Amygdala (tissue), 56 donors: ENCODE data around the gene GABBR2.
"Not testable (repeated sequence)": the region's sequence is repeated elsewhere in the genome, so short reads cannot be mapped to it uniquely, and the experiment has no call there.

Experiments
- DNase-seq, 56 donors: peaks; one replicate each; lab custom pipeline; 2025; lab: John Stamatoyannopoulos, UW

Gene GABBR2

DNA sequence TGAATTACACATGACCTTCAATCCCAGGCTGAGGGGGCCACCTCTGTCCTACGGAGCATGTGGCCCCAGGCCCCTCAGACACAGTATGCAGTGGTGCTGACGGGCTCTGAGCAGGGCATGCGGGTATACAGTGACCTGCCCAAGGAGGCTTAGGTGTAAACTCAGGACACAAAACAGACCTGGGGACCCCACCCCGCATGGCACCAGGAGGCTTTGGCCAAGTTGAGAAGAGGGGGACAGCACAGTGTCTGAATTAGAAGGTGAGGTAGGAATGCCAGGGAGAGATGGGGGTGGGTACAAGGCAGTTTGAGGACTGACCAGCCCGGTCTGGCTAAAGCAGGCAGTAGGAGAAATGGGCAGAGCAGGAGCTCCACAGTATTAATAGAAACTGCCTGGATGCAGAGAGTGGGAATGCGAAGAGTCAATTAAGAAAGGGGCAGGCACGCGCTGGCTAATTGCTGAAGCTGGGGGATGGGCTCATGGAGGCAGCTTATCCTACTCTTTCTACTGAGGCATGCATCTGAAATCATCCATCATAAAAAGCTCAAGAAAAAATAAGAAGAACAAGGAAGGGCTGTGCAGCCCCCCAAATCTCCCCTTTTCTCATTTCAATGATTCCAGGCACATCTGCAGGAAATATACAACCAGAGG is 109.0 kb downstream of the GABBR2 start:
- DNase-seq: no peak

- DNase-seq: no peak
These were observed 109.9 kb downstream of the GABBR2 start for GRCh38 chr9:98598861-98599260.

DNA sequence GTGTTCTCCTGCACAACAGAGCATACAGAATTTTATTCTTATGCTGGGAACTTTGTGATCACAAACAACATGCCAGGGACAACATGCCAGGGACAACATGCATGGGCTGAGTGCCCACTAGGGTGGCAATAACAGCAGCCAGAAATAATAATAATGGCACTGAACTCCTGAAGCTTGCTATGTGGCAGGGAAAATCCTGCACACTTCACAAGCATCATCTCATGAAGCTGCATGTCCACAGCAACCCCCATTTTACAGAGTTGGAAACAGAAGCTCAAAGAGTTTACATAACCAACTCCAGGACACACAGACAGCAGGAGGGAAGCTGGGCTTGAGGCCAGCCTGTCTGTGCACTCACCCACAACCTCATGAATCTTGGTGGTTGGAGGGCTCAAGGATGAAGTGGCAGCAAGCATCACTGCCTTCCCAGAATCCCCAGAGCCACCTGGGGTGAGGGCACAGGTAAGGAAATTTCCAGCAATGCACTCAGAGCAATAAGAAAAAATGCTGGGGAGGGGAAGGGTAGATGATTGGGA is 111.4 kb downstream of the GABBR2 start:
- no peak for DNase-seq

- no peak for DNase-seq
These were observed 112.2 kb downstream of the GABBR2 start for GRCh38 chr9:98596486-98596885.

DNA sequence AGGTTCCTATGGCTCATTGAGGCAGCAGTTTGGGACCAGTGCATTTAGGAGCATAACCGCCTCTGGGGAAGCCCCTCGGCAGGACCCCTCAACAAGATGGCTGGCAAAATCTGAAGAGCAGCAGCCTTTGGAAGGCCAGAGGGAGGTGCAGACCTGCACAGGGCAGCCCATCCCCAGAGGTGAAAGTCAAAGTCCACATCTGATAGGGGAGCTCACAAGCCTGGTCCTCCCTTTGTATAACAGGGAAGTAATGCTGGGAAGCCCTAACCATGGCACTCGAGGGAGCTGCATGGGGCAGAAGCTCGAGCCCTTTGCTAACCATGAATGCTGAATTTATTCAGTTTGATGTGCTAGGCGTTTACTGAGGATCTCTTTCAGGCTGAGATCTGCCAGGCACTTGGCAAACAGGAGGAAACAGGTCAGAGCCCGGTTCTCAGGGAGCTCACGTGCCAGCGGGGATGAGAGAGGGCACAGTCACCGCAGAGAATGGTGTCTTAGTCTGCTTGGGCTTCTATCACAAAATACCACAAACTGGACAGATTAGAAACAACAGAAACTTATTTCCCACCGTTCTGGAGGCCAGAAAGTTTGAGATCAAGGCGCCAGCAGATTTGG is 114.1 kb downstream of the GABBR2 start:
- no peak for DNase-seq

DNA sequence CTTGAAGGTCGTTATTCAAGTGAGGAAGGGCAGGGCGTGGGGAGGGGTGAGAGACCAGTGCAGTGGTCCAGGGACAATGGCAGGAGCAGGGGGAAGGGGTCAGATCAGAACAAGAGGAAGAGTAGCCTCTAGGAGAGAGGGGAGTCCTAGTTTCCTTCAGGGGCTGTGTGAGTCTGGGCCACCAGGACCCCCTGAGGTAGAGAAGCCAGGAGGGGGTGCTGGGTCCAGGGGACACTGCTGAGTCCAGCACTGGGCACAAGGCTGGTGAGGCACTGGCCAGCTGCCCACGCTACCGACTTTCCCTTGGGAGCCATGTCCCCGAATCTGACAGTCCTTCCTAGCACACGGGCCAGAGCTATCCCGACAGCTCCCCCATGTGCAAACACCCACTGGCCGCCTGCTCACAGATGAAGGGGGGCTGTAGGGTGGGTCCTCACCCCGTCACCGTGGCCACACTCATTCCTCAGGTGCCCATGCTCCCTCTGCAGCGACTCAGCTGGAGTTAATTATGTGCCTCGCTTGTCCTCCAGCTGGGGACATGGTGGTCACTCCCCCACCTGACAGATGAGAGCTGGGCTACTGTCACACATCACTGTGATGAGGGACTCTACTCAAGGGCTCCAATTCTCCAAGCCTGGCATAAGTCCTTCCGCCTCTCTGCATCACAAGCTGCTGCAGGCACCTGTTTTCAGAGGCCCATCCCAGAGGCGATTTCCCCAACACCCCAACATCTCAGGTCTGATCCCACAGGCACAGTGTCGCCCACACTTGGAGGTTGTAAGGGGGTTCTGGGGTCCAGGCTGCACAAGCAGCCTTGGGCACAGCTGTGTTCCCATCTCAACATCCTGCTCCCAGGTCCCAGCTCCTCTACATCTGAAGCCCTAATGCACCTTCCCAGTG is 115.1 kb downstream of the GABBR2 start:
- DNase-seq: no peak

GRCh38 chr9:98591696-98592095 is 117.0 kb downstream of the GABBR2 start:
- no peak for DNase-seq

DNA sequence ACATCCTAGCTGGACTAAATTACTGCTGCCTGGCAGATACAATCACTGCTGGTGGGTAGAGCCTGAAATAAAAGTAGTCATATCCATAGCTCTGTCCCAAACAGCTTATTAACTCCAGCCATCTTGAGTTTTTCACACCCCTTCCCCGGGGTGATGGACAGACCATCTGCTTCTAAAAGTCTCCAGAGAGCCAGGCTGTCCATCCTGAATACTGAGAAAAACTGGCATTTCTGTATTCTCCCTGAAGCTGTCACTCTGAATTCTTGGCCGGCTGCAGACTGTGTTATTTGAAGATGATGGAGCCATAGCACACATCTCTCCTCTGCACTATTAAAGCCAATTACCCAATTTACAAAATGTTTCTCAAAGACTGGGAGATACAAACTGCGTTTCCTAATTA is 118.6 kb downstream of the GABBR2 start:
- peak in 2 of 56 donors; percentile 34 to 35 for DNase-seq

DNA sequence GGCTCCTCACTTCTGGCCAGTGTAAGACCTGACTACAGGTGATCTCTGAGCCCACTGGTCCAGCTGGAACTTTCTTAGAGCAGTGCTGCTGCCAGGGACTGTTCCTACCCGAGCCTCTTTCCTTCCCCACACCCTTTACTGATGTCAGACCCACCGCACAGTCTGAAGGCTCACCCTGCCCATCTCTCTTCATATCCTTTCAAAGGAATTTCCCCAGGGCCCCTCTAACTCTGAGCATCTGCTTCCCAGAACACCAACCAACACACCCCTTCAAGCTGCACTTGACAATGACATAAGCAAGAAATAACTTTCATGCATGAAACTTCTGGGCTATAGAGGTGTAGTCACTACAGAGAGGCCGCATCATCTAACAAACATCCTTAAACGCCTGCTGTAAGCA is 119.6 kb downstream of the GABBR2 start:
- DNase-seq: no peak

- not testable (repeated sequence) for DNase-seq
These were observed 123.8 kb downstream of the GABBR2 start for GRCh38 chr9:98584853-98585438.

GRCh38 chr9:98584059-98584458 is 124.7 kb downstream of the GABBR2 start:
- DNase-seq: no peak

- DNase-seq: no peak
These were observed 125.3 kb downstream of the GABBR2 start for GRCh38 chr9:98583417-98583816.

DNA sequence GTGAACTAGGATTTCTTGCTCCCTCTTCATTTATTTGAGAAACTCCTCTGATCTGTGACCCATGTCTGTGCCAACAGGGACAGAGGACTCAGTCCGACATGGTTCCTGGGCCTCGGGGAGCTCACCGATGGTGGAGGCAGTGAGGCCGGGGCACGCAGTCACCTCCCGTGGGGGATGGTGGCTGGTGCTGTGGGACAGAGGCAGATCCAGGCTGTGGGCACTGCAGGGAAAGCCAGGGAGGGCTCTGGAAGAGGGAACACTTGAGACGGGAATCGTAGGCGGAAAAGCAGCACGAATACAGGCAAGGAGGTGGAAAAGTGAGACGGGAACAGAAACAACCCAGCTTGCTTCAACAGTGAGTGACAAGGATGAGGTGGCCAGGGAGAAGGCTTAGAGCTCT is 127.8 kb downstream of the GABBR2 start:
- peak in 5 of 56 donors; percentile 21 to 49 (median 23) for DNase-seq

GRCh38 chr9:98579700-98580099 is 129.0 kb downstream of the GABBR2 start:
- DNase-seq: no peak

DNA sequence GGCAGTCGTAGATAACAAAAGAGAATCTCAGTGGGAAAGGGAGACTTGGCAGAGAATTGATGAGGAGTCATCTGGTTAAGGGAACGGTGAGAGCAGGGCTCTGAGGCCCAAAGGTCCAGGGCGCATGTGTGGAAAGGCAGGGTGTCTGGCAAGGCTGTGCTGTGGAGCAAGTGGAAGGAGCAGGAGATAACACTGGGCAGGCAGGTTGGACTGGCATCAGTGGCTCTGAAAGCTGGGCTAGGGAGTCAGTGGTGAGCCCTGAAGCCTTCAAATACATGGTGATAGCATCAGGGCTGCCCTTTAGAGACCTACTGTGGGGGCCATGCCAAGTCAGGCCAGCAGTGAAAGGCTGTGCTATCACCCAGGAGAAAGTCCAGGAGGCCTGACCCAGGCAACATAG is 131.3 kb downstream of the GABBR2 start:
- no peak for DNase-seq

DNA sequence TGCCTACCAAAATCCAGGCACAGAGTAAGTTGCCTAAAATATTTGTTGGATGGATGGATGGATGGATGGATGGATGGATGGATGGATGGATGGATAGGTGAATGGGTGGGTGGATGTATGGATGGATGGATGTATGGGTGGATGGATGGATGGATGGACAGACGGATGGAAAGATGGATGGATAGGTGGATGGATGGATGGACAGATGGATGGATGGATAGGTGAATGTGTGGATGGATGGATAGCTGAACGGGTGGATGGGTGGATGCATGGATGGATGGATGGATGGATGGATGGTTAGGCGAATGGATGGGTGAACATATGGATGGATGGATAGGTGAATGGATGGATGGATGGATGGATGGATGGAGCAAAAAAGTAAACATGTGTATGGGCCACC is 131.9 kb downstream of the GABBR2 start:
- no peak for DNase-seq

DNA sequence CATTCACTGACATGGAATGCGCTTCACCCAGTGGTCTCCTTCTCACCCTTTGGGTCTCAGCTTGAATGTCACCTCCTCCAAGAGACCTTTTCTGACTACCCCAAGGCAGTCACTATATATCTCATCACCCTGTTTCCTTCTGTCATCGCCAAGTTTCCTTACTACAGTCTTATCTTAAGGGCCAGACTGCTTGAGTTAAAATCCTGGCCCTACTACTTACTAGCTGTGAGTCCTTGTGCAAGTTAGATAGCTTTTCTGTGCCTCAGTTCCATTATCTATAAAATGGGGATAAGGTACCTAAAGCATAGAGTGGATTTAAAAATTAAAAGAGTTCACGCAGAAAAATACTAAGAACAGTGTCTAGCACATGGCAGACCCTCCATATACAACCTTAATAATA is 132.4 kb downstream of the GABBR2 start:
- no peak for DNase-seq

- no peak for DNase-seq
These were observed 133.1 kb downstream of the GABBR2 start for GRCh38 chr9:98575379-98576346.

DNA sequence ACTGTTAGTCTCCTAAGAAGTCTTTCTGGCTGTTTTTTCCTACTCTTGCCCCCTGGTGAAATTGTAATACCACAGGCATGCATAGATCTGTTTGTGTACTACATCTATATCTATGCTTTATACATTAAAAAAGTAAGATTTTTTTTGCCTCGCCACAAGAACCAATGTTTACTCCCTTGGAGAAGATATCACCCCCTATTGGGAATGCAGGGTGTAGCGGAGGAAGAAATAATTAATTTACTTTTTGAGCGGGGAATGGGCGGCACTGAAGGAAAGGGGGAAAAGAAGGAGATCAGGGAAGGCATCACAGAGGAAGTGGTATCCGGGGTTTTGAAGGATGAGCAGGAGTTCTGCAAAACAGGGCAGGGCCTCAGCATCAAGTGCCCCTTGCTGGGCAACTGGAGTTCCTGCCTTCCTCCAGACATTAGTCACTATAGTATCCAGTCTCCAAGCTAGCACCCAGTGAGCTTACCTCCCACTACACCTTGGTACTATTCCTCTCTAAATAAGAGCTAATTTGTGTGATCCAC is 134.9 kb downstream of the GABBR2 start:
- DNase-seq: no peak
